Measurements from ENCODE around the gene NGF. TPM values are rescaled to one million over a fixed set of nuclear protein-coding genes. Genes with fewer than 3 reads are reported as not detected.

The NGF gene
- total and polyA plus RNA-seq, 9 of the 15 experiments (the other 6 are each of a cell fraction or from before 2014, with no cell fraction given), result not detected

DNA sequence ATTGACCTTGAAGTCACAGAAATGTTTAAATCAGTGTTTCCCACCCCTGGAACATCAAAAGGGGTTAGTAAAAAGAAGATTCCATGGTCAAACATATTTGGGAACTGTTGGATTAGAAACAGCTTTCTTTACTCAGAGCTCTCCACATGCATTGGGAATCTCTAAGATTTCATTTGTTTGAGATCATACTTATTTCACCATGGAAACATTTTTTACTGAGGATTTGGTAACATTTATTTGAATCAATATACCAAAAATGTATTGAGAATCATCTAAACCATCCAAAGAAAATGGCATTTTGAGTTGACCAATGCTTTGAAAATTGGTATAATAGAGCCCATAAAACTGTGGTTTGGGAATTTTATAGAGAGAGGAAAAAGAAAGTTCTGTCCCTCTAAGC, 25.3 kb downstream of the NGF start (continued):
- TF ChIP-seq, protein P1, sequence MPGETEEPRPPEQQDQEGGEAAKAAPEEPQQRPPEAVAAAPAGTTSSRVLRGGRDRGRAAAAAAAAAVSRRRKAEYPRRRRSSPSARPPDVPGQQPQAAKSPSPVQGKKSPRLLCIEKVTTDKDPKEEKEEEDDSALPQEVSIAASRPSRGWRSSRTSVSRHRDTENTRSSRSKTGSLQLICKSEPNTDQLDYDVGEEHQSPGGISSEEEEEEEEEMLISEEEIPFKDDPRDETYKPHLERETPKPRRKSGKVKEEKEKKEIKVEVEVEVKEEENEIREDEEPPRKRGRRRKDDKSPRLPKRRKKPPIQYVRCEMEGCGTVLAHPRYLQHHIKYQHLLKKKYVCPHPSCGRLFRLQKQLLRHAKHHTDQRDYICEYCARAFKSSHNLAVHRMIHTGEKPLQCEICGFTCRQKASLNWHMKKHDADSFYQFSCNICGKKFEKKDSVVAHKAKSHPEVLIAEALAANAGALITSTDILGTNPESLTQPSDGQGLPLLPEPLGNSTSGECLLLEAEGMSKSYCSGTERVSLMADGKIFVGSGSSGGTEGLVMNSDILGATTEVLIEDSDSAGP (CRISPR knock-in tag; IDR thresholded peaks at IDR 0.05), result no peak
- TF ChIP-seq ZNF586 (CRISPR knock-in tag; conservative IDR thresholded peaks at IDR 0.05), result no peak

DNA sequence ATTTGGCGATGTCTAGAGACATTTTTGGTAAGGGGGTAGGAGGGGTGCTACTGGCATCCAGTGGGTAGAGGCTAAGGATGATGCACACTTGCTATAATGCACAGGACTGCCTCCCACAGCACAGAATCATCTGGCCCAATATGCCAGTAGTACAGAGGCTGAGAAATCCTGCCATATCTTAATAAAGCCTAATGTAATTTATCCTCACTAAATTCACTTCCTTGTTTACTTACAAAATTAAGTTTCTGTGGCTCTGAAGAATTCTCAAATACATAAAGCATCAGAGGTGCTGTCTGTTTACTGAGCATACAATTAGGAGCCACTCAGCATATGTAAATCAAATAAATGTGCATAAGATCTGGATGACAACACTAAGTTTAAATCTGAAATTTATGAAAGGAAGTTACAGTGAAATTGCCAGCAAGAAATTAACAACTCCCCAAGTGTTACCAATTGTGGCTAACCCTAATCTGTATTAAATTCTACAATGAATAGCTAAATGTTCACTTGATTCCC, 26.5 kb downstream of the NGF start:
- Histone ChIP-seq H3K9me1 (ENCODE audit: control insufficient read depth, insufficient read depth, low read length) (no peaks in the 10 kb centered on the region), H3K27me3 (ENCODE audit: control insufficient read depth in 2 of 2, insufficient read depth in 2 of 2, low read length in 2 of 2) (no peaks in the 10 kb centered on the region), H3K4me2 (ENCODE audit: insufficient read depth, low read length) (no peak overlapping the region), H3K4me1 (replicated peaks in 1 of 2; ENCODE audit: control insufficient read depth in 2 of 2, insufficient read depth in 2 of 2, low read length in 2 of 2) (no peaks in the 10 kb centered on the region), H3K9me3 (replicated peaks; ENCODE audit: control insufficient read depth, insufficient read depth, low read depth, low read length) (no peaks in the 10 kb centered on the region), H2AFZ (ENCODE audit: low read depth, low read length) (no peak overlapping the region), H4K20me1 (replicated peaks; ENCODE audit: control insufficient read depth, insufficient read depth, low read length) (peaks cover 4% of the 10 kb centered on the region; the same call in 1 of the 2 replicates), H3K4me3 (no peak overlapping the region), H3K36me3 (ENCODE audit: control insufficient read depth, insufficient read depth, low read length) (no peaks in the 10 kb centered on the region), H3K27ac (ENCODE audit: extremely low read depth, low read depth, low read length) (no peak overlapping the region), H3K9ac (ENCODE audit: insufficient read depth in 1 of 2, low read depth in 2 of 2, low read length in 2 of 2) (no peak overlapping the region), H3K79me2 (ENCODE audit: control insufficient read depth, insufficient read depth, low read length) (no peaks in the 10 kb centered on the region)
- intact Hi-C loops (cut with micrococcal nuclease) (no loop called here), in situ Hi-C loops (cut with MboI) (no loop called here)
- ATAC-seq, result no peak
- no peak for FAIRE-seq
- TF ChIP-seq, protein P2, sequence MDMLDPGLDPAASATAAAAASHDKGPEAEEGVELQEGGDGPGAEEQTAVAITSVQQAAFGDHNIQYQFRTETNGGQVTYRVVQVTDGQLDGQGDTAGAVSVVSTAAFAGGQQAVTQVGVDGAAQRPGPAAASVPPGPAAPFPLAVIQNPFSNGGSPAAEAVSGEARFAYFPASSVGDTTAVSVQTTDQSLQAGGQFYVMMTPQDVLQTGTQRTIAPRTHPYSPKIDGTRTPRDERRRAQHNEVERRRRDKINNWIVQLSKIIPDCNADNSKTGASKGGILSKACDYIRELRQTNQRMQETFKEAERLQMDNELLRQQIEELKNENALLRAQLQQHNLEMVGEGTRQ (CRISPR knock-in tag; IDR thresholded peaks at IDR 0.05), result no peak
- no peak for TF ChIP-seq ZNF184 (CRISPR knock-in tag; IDR thresholded peaks at IDR 0.05)
- TF ChIP-seq, protein P3, sequence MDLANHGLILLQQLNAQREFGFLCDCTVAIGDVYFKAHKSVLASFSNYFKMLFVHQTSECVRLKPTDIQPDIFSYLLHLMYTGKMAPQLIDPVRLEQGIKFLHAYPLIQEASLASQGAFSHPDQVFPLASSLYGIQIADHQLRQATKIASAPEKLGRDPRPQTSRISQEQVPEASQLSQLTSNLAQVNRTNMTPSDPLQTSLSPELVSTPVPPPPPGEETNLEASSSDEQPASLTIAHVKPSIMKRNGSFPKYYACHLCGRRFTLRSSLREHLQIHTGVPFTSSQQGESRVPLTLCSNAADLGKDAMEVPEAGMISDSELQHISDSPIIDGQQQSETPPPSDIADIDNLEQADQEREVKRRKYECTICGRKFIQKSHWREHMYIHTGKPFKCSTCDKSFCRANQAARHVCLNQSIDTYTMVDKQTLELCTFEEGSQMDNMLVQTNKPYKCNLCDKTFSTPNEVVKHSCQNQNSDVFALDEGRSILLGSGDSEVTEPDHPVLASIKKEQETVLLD (IDR thresholded peaks at IDR 0.05), result no peak
- TF ChIP-seq ZNF766 (CRISPR knock-in tag; conservative IDR thresholded peaks at IDR 0.05), result no peak
- no peak for TF ChIP-seq PHTF2 (CRISPR knock-in tag; IDR thresholded peaks at IDR 0.05)
- no peak for TF ChIP-seq TSC22D4 (tag; IDR thresholded peaks at IDR 0.05)
- TF ChIP-seq, protein P4, sequence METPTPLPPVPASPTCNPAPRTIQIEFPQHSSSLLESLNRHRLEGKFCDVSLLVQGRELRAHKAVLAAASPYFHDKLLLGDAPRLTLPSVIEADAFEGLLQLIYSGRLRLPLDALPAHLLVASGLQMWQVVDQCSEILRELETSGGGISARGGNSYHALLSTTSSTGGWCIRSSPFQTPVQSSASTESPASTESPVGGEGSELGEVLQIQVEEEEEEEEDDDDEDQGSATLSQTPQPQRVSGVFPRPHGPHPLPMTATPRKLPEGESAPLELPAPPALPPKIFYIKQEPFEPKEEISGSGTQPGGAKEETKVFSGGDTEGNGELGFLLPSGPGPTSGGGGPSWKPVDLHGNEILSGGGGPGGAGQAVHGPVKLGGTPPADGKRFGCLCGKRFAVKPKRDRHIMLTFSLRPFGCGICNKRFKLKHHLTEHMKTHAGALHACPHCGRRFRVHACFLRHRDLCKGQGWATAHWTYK (CRISPR knock-in tag; IDR thresholded peaks at IDR 0.05), result no peak
- no peak for TF ChIP-seq HOXB6 (CRISPR knock-in tag; IDR thresholded peaks at IDR 0.05; ENCODE audit: borderline replicate concordance)
- TF ChIP-seq PHB (CRISPR knock-in tag; IDR thresholded peaks at IDR 0.05), result no peak
- TF ChIP-seq NONO (IDR thresholded peaks at IDR 0.05; ENCODE audit: low read depth in 2 of 2, low read length in 1 of 2), result no peak
- no peak for TF ChIP-seq ZNF347 (CRISPR knock-in tag; IDR thresholded peaks at IDR 0.05; ENCODE audit: low read depth)
- TF ChIP-seq ZC3H8 (IDR thresholded peaks at IDR 0.05), result no peak
- no peak for DNase-seq (ENCODE audit: extremely low read depth in 1 of 4, low spot score in 3 of 4)
- BruUV-seq (replicated peaks), result no TSS peak
- WGBS (ENCODE audit: insufficient coverage, low coverage, missing lambda C conversion rate), result 0% methylated on average over 1 of the region's 1 CpG
- ChIA-PET CTCF (ENCODE audit: low intra/inter-chr PET ratio) (no interaction called here), POLR2A (no interaction called here)
